ENCODE results near the gene CFAP46.

DNA sequence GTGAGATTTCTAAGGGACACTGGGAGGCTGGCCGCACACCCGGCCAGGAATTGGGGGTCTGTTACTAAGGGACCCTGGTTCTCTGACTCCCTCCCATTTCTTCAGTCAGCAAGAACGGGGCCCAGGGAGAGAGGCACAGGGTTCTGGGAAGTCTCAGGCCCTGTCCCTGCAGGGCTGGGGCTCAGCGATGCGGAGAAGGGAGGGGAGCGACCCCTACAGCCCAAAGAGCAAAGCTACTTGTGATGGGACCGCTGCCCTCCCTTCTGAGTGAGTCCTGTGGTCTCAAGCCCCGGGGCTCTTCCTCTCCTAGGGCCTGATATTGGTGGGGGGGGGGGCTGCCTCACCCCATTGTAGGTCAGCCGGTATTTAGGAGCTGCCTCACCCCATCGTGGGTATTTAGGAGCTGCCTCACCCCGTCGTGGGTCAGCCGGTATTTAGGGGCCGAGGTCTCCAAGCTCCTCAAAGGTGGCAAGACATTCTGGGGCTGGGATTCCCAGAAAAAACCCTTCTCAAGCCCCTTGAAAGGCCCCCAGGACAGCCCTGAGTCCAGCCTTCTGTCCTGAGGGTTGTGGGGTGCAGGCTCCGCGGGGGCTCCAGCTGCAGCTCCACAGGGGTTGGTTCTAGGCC is 139.6 kb downstream of the CFAP46 start:
- TF ChIP-seq, protein P1, sequence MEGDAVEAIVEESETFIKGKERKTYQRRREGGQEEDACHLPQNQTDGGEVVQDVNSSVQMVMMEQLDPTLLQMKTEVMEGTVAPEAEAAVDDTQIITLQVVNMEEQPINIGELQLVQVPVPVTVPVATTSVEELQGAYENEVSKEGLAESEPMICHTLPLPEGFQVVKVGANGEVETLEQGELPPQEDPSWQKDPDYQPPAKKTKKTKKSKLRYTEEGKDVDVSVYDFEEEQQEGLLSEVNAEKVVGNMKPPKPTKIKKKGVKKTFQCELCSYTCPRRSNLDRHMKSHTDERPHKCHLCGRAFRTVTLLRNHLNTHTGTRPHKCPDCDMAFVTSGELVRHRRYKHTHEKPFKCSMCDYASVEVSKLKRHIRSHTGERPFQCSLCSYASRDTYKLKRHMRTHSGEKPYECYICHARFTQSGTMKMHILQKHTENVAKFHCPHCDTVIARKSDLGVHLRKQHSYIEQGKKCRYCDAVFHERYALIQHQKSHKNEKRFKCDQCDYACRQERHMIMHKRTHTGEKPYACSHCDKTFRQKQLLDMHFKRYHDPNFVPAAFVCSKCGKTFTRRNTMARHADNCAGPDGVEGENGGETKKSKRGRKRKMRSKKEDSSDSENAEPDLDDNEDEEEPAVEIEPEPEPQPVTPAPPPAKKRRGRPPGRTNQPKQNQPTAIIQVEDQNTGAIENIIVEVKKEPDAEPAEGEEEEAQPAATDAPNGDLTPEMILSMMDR (IDR thresholded peaks at IDR 0.05; ENCODE audit: insufficient read depth, low read length, poor library complexity, severe bottlenecking), result no peak
- TF ChIP-seq EZH2phosphoT487 (conservative IDR thresholded peaks at IDR 0.05; ENCODE audit: low read length), result no peak

Data from SU-DHL-6 (cell line).